Ramos (cell line): ENCODE results near the gene TCF25.
"Not testable (repeated sequence)": the region's sequence is repeated elsewhere in the genome, so short reads cannot be mapped to it uniquely, and the experiment has no call there.

ENCODE experiments used
- in situ Hi-C: fragments of 300-500 bp; cut with MboI; formaldehyde crosslinking; loops from one replicate; pipeline ENCODE4 v1.14.3; 2022; ENCODE audit warnings: low sequenced_read_pairs; ENCODE audit not compliant: unreplicated experiment

The TCF25 gene

GRCh38 chr16:89899879-89900481, 26.6 kb downstream of the TCF25 start:
- in situ Hi-C loops: no loop called here

DNA sequence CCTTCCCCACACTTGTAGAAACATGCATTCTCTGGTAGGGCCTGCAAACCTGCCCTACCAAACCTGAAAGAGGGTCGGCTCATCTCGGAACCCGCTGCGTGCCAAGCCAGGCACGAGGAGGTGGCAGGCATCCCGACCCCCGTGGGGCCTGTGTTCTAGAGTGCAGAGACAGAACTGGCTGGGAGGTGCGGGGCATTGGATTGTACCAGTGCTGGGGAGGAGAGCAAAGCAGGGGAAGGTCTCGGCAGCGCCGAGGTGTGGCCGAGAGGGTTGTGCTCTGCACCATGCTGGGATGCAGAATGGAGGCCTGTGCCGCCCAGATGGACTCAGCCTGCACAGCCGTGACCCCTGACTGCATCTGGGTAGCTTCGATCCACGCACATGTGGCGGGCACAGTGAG, 27.5 kb downstream of the TCF25 start:
- in situ Hi-C loops: no loop called here

DNA sequence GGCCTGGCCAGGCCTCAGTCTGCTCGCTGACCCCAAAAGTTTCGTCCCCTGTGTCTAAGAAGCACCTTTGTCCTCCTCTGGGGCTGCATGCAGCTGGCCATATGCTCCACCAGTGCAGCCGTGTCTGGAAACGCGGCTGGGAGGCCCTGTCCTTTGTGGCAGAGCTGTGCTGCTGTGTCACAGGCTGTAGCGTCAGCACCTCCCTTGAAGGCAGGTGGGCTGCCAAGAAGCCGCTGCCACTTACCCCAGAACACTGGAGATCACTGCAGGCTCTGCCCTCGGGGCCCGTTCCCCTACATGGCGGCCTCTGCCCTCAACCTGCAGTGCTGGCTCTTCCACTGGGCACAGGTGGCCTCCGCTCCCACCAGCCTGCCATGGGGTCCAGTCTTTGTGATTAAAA, 29.6 kb downstream of the TCF25 start:
- in situ Hi-C loops: no loop called here

DNA sequence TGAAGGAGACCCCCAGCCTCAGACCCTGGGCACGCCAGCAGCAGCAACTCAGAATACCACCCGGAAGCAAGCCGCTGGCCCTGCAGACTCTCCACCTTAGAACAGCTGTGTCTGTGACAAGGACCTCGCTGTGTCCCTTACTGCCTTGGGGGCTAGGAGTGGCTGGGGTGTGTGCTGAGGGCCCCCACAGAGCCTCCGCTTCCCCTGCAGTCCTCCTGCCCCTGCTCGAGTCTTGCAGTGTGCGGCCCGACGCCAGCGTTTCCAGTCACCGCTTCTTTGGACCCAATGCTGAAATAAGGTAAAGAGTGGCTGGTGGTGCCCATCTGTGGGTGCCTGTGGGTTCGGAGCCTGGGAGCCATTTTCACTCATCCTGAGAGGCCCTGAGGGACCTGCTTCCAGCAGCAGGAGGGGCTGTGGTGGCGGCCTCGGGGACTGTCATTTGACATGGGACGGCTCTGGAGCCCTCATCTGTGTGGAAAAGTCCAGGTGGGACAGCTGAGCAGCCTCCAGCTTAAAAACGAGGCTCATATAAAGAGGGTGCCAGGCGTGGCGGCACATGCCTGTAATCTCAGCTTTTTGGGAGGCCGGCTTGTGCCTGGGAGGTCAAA, 30.6 kb downstream of the TCF25 start:
- in situ Hi-C loops: no loop called here

DNA sequence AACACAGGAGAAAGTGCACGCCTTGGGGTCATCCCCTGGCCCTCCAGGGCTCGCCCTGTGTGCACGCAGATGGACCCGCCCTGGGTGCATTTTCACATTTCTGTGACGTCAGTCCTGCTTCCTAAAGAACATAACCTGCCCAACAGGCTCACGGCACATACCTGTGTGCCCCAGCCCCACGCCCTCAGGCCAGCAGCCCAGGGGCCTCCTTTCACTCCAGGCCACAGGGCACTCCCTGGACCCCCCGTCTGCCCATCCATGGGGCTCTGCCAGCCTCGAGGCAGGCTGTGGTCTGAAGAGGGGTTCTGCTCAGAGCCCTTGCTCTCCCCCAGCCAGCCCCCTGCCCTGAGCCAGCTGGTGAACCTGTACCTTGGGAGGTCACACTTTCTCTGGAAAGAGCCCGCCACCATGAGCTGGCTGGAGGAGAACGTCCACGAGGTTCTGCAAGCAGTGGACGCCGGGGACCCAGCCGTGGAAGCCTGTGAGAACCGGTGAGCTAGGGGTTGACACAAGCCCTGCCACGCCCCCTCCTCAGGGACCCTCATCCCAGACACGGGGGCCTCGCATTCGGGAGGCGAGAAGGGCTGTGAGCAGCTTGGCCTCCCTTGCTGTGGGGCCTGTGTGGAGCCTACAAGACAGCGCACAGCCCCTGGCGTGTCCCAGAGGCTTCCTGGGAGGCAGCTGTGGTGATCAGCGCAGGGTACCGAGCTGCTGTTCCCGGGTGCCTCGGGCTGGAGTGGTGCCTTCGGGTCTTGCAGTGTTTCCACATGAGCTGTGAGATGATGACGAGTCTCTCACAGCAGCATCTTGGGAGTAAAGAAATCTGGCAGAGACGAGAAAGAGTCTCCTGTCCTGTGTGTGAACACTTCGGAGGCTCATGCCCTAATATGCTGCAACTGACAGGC, 31.5 kb downstream of the TCF25 start:
- in situ Hi-C loops: no loop called here

DNA sequence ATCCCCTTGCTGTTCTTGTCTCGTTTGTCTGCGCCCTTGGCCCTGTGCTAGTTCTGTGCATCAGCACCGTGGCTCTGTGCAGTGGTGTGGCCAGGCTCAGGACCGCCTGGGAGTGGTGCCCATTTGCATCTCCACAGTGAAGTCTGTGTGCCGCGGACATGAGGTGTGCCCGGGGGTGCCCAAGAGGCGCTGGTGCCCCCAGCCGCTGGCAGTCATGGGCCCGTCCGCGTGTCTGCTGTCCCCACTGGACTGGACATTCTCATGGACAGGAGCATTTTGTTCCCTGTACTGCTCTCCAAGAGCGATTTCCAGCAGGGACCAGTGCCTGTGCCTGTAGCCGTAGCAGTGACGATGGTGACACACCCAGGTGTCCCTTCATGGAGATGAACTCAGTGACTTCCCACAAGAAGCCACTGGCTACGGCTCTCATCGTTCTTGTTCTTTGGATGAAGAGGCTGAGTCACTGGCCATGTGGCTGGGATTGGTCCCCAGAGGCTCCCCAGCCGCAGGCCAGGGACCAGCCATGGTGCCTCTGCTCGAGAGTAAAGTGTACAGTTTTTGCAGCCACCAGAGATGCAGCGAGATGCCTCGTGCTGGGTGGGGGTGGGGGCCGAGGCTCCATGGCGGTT, 32.2 kb downstream of the TCF25 start:
- in situ Hi-C loops: no loop called here

- in situ Hi-C loops: no loop called here
These were observed 33.0 kb downstream of the TCF25 start for GRCh38 chr16:89906140-89907025.

DNA sequence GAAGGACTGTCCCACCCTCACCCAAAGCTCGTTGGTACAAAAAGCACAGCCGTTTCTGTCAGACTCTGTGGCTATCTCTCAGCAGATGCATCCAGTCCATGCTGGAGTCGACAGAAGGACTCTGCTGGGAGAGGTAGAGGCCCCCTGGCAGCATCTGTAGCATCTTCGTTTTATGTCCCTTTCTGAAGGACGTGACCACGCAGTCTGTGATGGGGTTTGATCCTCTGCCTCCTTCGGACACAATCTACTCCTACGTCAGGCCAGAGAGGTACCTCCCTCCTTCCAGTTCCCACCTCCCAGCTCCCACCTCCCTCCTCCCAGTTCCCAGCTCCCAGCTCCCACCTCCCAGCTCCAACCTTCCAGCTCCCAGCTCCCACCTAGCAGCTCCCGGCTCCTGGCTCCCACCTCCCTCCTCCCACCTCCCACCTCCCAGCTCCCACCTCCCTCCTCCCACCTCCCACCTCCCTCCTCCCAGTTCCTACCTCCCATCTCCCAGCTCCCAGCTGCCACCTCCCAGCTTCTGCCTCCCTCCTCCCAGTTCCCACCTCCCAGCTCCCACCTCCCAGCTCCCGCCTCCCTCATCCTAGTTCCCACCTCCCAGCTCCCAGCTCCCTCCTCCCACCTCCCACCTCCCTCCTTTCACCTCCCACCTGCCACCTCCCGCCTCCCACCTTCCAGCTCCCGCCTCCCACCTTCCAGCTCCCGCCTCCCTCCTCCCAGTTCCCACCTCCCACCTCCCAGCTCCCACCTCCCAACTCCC, 33.8 kb downstream of the TCF25 start:
- in situ Hi-C loops: no loop called here

GRCh38 chr16:89908236-89908635, 34.8 kb downstream of the TCF25 start:
- in situ Hi-C loops: no loop called here

- in situ Hi-C loops: no loop called here
These were observed 36.7 kb downstream of the TCF25 start for GRCh38 chr16:89909777-89910716.

DNA sequence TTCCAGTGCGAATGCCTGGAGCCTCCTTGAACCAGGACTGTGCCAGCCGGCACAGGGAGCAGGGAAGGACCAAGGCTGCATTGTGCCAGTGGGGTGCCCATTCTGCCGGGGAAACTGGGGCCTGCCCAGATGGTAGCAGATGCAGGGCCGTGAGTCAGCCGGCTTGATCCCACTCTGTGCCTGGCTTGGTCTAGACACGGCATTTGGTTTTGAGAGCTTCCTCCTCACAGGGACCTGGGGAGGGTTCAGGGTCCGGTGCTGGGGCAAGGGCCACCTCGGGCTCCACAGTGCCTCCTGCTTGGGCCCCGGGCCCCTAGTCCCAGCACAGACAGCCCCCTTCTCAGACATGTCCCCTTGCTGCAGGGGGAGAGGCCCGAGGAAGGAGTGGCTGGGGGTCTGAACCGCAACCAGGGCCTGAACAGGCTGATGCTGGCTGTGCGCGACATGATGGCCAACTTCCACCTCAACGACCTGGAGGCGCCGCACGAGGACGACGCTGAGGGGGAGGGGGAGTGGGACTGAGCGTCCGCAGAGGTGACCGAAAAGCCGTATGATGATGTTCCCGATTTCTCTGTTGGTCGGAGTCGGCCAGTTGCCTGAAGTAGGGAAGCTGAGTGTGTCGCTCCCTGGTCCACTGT, 37.4 kb downstream of the TCF25 start:
- in situ Hi-C loops: no loop called here

GRCh38 chr16:89911375-89911774, 38.0 kb downstream of the TCF25 start:
- in situ Hi-C loops: no loop called here

- in situ Hi-C loops: no loop called here
These were observed 38.8 kb downstream of the TCF25 start for GRCh38 chr16:89912143-89912542.

GRCh38 chr16:89912627-89913026, 39.2 kb downstream of the TCF25 start:
- in situ Hi-C loops: no loop called here

DNA sequence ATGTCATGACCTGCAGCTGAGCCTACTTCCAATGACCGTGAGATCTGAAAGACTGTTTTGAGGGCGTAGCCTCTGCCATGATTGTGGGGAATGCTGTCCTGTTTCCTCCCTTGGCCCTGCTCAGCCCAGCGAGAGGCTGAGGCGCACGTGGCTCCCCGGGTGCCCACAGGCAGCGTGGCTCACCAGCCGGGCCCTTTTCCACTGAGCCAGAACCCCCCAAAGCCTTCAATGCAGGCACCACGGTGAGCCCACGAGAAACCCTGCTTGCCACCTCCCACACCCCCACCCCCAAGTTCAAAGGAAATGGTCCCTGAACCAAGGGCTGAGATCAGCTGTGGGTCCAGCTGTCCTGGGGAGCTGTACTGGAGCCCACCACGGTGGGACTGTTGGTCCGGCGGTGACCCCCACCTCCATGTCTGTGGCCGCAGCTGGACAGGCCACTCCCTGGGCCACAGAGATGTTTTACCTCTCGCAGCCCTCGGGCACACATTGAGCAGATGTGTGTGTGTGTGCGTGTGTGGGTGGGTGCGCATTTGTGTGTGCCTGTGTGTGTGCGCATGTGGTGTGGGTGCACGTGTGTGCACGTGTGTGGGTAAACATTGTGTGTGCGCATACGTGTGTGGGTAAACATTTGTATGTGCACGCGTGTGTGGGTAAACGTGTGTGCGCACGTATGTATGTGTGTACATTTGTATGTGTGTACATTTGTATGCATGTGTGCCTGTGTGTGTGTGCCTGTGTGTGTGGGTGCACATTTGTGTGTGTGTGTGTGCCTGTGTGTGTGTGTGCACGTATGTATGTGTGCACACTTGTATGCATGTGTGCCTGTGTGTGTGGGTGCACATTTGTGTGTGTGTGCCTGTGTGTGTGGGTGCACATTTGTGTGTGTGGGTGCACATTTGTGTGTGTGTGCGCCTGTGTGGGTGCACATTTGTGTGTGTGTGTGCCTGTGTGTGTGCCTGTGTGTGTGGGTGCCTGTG, 40.3 kb downstream of the TCF25 start:
- in situ Hi-C loops: no loop called here

- in situ Hi-C loops: not testable (repeated sequence)
These were observed 41.4 kb downstream of the TCF25 start for GRCh38 chr16:89914642-89915285.
